H9 (cell line): ENCODE results near the gene LRP10. TPM values are rescaled to one million over a fixed set of nuclear protein-coding genes. Genes with fewer than 3 reads are reported as not detected.

Experiments used
- DNase-seq: peaks from one replicate; pipeline ENCODE4 v3.0.0-alpha.2; 2017
- H2AFZ ChIP-seq: one replicate; pipeline ENCODE4 v1.6.1; 2013; ENCODE audit warnings: mild to moderate bottlenecking, low read length, control low read depth, moderate library complexity
- H2AK5ac ChIP-seq: 2 replicates; pipeline ENCODE4 v1.6.1; 2013; ENCODE audit warnings: low read length, control low read depth, mixed read lengths; ENCODE audit not compliant: insufficient read length
- H2BK120ac ChIP-seq: one replicate; pipeline ENCODE4 v1.6.1; 2013; ENCODE audit warnings: low read depth, mild to moderate bottlenecking, low read length, control low read depth, inconsistent platforms; ENCODE audit not compliant: poor library complexity, severe bottlenecking
- H2BK12ac ChIP-seq: 2 replicates; pipeline ENCODE4 v1.6.1; 2013; ENCODE audit warnings: low read length, control low read depth, mixed read lengths, low read depth; ENCODE audit not compliant: insufficient read length
- H2BK15ac ChIP-seq: 2 replicates; pipeline ENCODE4 v1.6.1; 2013; ENCODE audit warnings: low read depth, low read length, control low read depth
- H2BK20ac ChIP-seq: one replicate; pipeline ENCODE4 v1.6.1; 2013; ENCODE audit warnings: low read depth, mild to moderate bottlenecking, low read length, control low read depth, inconsistent platforms; ENCODE audit not compliant: poor library complexity, severe bottlenecking
- H2BK5ac ChIP-seq: 2 replicates; pipeline ENCODE4 v1.6.1; 2013; ENCODE audit warnings: low read length, control low read depth, mixed read lengths; ENCODE audit not compliant: insufficient read length
- H3K14ac ChIP-seq: 2 replicates; pipeline ENCODE4 v1.6.1; 2013; ENCODE audit warnings: low read length, control low read depth; ENCODE audit not compliant: insufficient read depth
- H3K18ac ChIP-seq: 2 replicates; pipeline ENCODE4 v1.6.1; 2013; ENCODE audit warnings: low read depth, mild to moderate bottlenecking, mixed read lengths, low read length, control low read depth; ENCODE audit not compliant: insufficient read length
- H3K23ac ChIP-seq: 2 replicates; pipeline ENCODE4 v1.6.1; 2013; ENCODE audit warnings: low read length, control low read depth, mixed read lengths, low read depth; ENCODE audit not compliant: insufficient read length
- H3K23me2 ChIP-seq: 2 replicates; pipeline ENCODE4 v1.6.1; 2013; ENCODE audit warnings: low read depth, mild to moderate bottlenecking, mixed read lengths, low read length, control low read depth; ENCODE audit not compliant: insufficient read length, poor library complexity, severe bottlenecking
- H3K27ac ChIP-seq: 2 replicates; pipeline ENCODE4 v1.5.1; 2013; ENCODE audit warnings: low read length, control low read depth, mixed read lengths, low read depth; ENCODE audit not compliant: insufficient read length
- H3K27me3 ChIP-seq: 2 replicates; pipeline ENCODE4 v1.6.1; 2013; ENCODE audit warnings: low read length, control low read depth, inconsistent platforms; ENCODE audit not compliant: insufficient read depth
- H3K4ac ChIP-seq: 2 replicates; pipeline ENCODE4 v1.6.1; 2013; ENCODE audit warnings: low read depth, mild to moderate bottlenecking, control low read depth, inconsistent platforms, low read length, moderate library complexity
- H3K4me1 ChIP-seq: 2 replicates; pipeline ENCODE4 v1.6.1; 2013; ENCODE audit warnings: low read length, control low read depth, inconsistent platforms; ENCODE audit not compliant: insufficient read depth
- H3K4me2 ChIP-seq: 2 replicates; pipeline ENCODE4 v1.6.1; 2013; ENCODE audit warnings: low read length, control low read depth, mixed read lengths; ENCODE audit not compliant: insufficient read length, insufficient read depth
- H3K56ac ChIP-seq: 2 replicates; pipeline ENCODE4 v1.6.1; 2013; ENCODE audit warnings: low read depth, mild to moderate bottlenecking, mixed read lengths, low read length, control low read depth; ENCODE audit not compliant: insufficient read length
- H3K79me1 ChIP-seq: 2 replicates; pipeline ENCODE4 v1.6.1; 2013; ENCODE audit warnings: low read depth, mild to moderate bottlenecking, moderate library complexity, low read length, control low read depth, inconsistent platforms; ENCODE audit not compliant: insufficient read depth, poor library complexity, severe bottlenecking
- H3K79me2 ChIP-seq: 2 replicates; pipeline ENCODE4 v1.6.1; 2013; ENCODE audit warnings: low read length, control low read depth, inconsistent platforms; ENCODE audit not compliant: insufficient read depth
- H3K9ac ChIP-seq: 2 replicates; pipeline ENCODE4 v1.6.1; 2013; ENCODE audit warnings: low read length, control low read depth, mixed read lengths; ENCODE audit not compliant: insufficient read length; ENCODE audit errors: extremely low read depth
- H3K9me3 ChIP-seq: one replicate; pipeline ENCODE4 v1.6.1; 2013; ENCODE audit warnings: low read depth, low read length, inconsistent platforms; ENCODE audit not compliant: control insufficient read depth
- H3T11ph ChIP-seq: one replicate; pipeline ENCODE4 v1.6.1; 2013; ENCODE audit warnings: mild to moderate bottlenecking, low read length, control low read depth, inconsistent platforms
- H4K20me1 ChIP-seq: one replicate; pipeline ENCODE4 v1.6.1; 2013; ENCODE audit not compliant: control insufficient read depth, insufficient read length, insufficient read depth
- H4K5ac ChIP-seq: 2 replicates; pipeline ENCODE4 v1.6.1; 2013; ENCODE audit warnings: low read depth, mild to moderate bottlenecking, mixed read lengths, low read length, control low read depth; ENCODE audit not compliant: insufficient read length
- H4K8ac ChIP-seq: replicated peaks from 2 replicates; pipeline ENCODE4 v1.6.1; 2013; ENCODE audit warnings: low read length, control low read depth, mixed read lengths, low read depth; ENCODE audit not compliant: insufficient read length
- H4K91ac ChIP-seq: 2 replicates; pipeline ENCODE4 v1.6.1; 2013; ENCODE audit warnings: low read depth, mild to moderate bottlenecking, moderate library complexity, mixed read lengths, low read length, control low read depth; ENCODE audit not compliant: insufficient read length
- H3K27ac Mint-ChIP-seq, 3 experiments: 2 replicates in 2 of 3; 3 replicates in 1 of 3; pipeline ENCODE4 v1.8.0; 2020 to 2021; ENCODE audit warnings: mixed read lengths in 3 of 3, mild to moderate bottlenecking in 1 of 3, moderate library complexity in 1 of 3
- H3K27me3 Mint-ChIP-seq: 2 replicates; pipeline ENCODE4 v1.8.0; 2021; ENCODE audit warnings: low read depth, mild to moderate bottlenecking, moderate library complexity, mixed read lengths
- H3K36me3 Mint-ChIP-seq, 3 experiments: 2 replicates in 2 of 3; 3 replicates in 1 of 3; pipeline ENCODE4 v1.8.0; 2020 to 2021; ENCODE audit warnings: low read depth in 3 of 3, mixed read lengths in 3 of 3; ENCODE audit not compliant: insufficient read depth in 1 of 3
- H3K4me1 Mint-ChIP-seq, 2 experiments: 2 replicates each; pipeline ENCODE4 v1.8.0; 2020; ENCODE audit warnings: mixed read lengths in 2 of 2
- H3K4me3 Mint-ChIP-seq, 2 experiments: 2 replicates in 1 of 2; 3 replicates in 1 of 2; pipeline ENCODE4 v1.8.0; 2020 to 2021; ENCODE audit warnings: mild to moderate bottlenecking in 2 of 2, mixed read lengths in 2 of 2, moderate library complexity in 1 of 2
- H3K9me3 Mint-ChIP-seq, 2 experiments: 2 replicates in 1 of 2; 3 replicates in 1 of 2; pipeline ENCODE4 v1.8.0; 2020; ENCODE audit warnings: mild to moderate bottlenecking in 2 of 2, mixed read lengths in 2 of 2, moderate library complexity in 1 of 2
- CTCF ChIP-seq: fragments of 200-600 bp; sonication (generic); conservative IDR thresholded peaks from 3 replicates; pipeline ENCODE4 v1.8.0; 2021; ENCODE audit warnings: antibody characterized with exemption, mild to moderate bottlenecking
- WGBS: extraction: QIAGEN DNeasy Blood & Tissue Kit; methylation state at CpG from one replicate; pipeline ENCODE4 v1.1.7; 2013; ENCODE audit warnings: missing lambda C conversion rate, low lambda C conversion rate, mixed read lengths; ENCODE audit not compliant: insufficient read length; ENCODE audit errors: extremely low coverage; 5-methylcytosine and 5-hydroxymethylcytosine counted together
- total RNA-seq: library from RNA; stranded (reverse); gene quantifications from 2 replicates; pipeline ENCODE4 v1.2.1, GENCODE V29; 2021

Gene LRP10
- total RNA-seq, 1 experiment from 2014 or later = 13.3 TPM

DNA sequence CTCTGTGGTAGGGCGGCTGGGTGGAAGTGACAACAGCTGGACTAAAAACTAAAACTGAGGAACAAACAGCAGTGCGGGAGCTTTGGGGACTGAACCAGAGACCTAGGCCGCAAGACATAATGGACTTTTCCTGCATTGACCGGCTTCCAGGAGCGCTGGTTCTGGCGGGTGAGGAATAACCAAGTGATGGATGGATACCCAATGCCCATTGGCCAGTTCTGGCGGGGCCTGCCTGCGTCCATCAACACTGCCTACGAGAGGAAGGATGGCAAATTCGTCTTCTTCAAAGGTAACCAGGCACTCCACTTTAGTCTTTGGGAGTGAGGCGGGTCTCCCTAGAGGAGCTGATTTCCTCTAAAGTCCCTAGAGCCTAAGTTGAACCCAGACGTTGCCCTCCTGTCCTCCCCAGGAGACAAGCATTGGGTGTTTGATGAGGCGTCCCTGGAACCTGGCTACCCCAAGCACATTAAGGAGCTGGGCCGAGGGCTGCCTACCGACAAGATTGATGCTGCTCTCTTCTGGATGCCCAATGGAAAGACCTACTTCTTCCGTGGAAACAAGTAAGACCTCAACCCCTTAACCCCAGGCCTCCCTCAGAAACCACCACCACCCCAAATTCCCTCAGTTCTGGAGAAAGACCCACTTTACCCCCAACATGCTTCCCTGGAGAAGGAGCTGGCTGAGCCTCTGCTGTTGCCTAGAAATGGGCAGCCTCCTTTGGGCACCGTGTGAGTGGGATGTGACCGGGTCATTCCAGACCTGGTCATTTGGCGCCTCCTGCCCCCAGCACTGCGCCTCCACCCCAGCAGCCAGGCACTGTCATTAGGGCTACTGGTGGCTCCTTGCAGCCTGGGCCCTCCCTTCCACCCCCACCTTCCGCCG lies 27.1 kb upstream of the LRP10 start:
- no peaks in the 10 kb centered on the region for H3K23me2 ChIP-seq
- no peak overlapping the region for H2BK15ac ChIP-seq
- no peaks in the 10 kb centered on the region for H4K20me1 ChIP-seq
- no peak overlapping the region for H3K4ac ChIP-seq
- H4K91ac ChIP-seq = no peak overlapping the region
- peak overlapping the region in 1 of 3 experiments; percentile 77; a peak in 1 of 7 replicates for H3K27ac Mint-ChIP-seq
- H2AFZ ChIP-seq = no peak overlapping the region
- no peak overlapping the region for H2BK20ac ChIP-seq
- no peaks in the 10 kb centered on the region for H3K27me3 ChIP-seq
- no peak overlapping the region for H2BK120ac ChIP-seq
- no peak overlapping the region for H3K23ac ChIP-seq
- no peak for TF ChIP-seq CTCF
- no peak overlapping the region for H2BK12ac ChIP-seq
- H4K5ac ChIP-seq = no peak overlapping the region
- no peaks in the 10 kb centered on the region for H3K9me3 Mint-ChIP-seq
- no peak overlapping the region for H3K18ac ChIP-seq
- H3T11ph ChIP-seq = no peak overlapping the region
- no peak overlapping the region for H3K4me2 ChIP-seq
- H3K4me1 ChIP-seq = peaks cover 3% of the 10 kb centered on the region; the same call in 1 of the 2 replicates
- H3K27me3 Mint-ChIP-seq = no peaks in the 10 kb centered on the region
- H4K8ac ChIP-seq = no peak overlapping the region
- peaks cover 17 to 61% (median 50%) of the 10 kb centered on the region in 3 experiments for H3K36me3 Mint-ChIP-seq
- H3K79me2 ChIP-seq = no peaks in the 10 kb centered on the region
- no peak overlapping the region for H2BK5ac ChIP-seq
- H2AK5ac ChIP-seq = no peak overlapping the region
- H3K4me3 Mint-ChIP-seq = no peak overlapping the region
- H3K56ac ChIP-seq = no peak overlapping the region
- no CpG with 5 or more reads among the region's 22 CpGs for WGBS
- no peak for DNase-seq
- H3K9ac ChIP-seq = no peak overlapping the region
- no peaks in the 10 kb centered on the region for H3K9me3 ChIP-seq
- H3K4me1 Mint-ChIP-seq = peaks cover 23 to 27% of the 10 kb centered on the region in 2 experiments
- no peak overlapping the region for H3K27ac ChIP-seq
- no peak overlapping the region for H3K14ac ChIP-seq
- no peaks in the 10 kb centered on the region for H3K79me1 ChIP-seq
